Bronchial epithelial cell (primary cell): ENCODE data around the gene SORCS2. TPM values are rescaled to one million over a fixed set of nuclear protein-coding genes. Genes with fewer than 3 reads are reported as not detected.

Experiments used
- DNase-seq: peaks from one replicate; pipeline ENCODE4 v3.0.0-alpha.2; 2010; ENCODE audit warnings: low read depth
- FAIRE-seq: peaks from 2 replicates; lab custom pipeline; 2011; peaks lifted over from hg19 to GRCh38; lab: Jason Lieb, UNC
- H3K27me3 ChIP-seq: 2 replicates; pipeline ENCODE4 v1.5.1; 2011; ENCODE audit warnings: low read length; ENCODE audit not compliant: control insufficient read depth, insufficient read depth
- H3K36me3 ChIP-seq: 2 replicates; pipeline ENCODE4 v1.5.1; 2011; ENCODE audit warnings: low read length; ENCODE audit not compliant: control insufficient read depth, insufficient read depth
- H3K4me3 ChIP-seq: 2 replicates; pipeline ENCODE4 v1.5.1; 2011; ENCODE audit warnings: mild to moderate bottlenecking, low read depth, low read length, control low read depth
- total RNA-seq: library from RNA; depleted of rRNA; stranded (reverse); fragments of >200 nt; gene quantifications from 2 replicates; pipeline ENCODE4 v1.2.1, GENCODE V29; 2014
- TF ChIP-seq, protein P1 (sequence below): IDR thresholded peaks from 2 replicates; pipeline ENCODE4 v1.5.1; 2011; ENCODE audit warnings: mild to moderate bottlenecking, moderate library complexity, low read length, control low read depth, inconsistent platforms; ENCODE audit not compliant: insufficient read depth, severe bottlenecking

The SORCS2 gene
- total RNA-seq, 1 donor from 2014 or later = under 0.01 TPM

DNA sequence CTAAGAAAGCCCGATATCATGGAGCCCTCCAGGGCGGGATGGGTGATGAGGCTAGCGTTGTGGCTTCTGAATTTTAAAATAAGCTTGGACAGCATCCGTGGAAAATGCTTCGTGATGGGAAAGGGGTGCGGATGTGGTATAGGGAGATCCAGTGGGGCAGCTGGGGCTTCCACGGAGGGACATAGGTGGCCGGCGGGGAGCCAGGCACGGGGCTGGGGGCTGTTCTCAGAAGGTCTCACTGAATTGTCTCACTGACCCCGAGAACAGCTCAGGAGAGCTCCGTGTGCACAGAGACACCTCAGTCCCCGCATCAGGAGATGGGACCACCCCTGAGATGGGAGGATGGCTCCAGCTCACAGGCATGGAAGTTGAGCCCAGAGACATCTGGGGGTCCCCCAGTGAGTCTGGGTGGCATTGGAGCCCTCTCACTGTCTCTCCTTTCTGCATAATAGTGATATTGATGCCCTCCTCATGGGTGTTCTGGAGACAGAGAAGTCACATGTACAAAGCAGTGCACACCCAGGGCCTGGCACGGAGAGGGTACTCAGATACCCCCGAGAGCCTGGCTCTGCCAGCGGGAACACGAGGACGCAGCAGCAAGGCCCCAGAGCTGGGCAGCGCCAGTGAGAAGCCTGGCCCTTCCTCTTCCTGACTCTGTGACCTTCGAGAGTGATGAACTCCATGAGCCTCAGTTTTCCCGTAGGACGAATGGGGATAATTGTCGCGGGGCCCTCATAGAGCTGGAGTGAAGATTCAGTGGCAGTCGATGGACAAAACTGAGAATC, 313.0 kb downstream of the SORCS2 start:
- TF ChIP-seq, protein P1, sequence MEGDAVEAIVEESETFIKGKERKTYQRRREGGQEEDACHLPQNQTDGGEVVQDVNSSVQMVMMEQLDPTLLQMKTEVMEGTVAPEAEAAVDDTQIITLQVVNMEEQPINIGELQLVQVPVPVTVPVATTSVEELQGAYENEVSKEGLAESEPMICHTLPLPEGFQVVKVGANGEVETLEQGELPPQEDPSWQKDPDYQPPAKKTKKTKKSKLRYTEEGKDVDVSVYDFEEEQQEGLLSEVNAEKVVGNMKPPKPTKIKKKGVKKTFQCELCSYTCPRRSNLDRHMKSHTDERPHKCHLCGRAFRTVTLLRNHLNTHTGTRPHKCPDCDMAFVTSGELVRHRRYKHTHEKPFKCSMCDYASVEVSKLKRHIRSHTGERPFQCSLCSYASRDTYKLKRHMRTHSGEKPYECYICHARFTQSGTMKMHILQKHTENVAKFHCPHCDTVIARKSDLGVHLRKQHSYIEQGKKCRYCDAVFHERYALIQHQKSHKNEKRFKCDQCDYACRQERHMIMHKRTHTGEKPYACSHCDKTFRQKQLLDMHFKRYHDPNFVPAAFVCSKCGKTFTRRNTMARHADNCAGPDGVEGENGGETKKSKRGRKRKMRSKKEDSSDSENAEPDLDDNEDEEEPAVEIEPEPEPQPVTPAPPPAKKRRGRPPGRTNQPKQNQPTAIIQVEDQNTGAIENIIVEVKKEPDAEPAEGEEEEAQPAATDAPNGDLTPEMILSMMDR = no peak
- no peaks in the 10 kb centered on the region for H3K36me3 ChIP-seq
- no peaks in the 10 kb centered on the region for H3K27me3 ChIP-seq
- DNase-seq (no peak), FAIRE-seq (no peak)
- H3K4me3 ChIP-seq = no peak overlapping the region

DNA sequence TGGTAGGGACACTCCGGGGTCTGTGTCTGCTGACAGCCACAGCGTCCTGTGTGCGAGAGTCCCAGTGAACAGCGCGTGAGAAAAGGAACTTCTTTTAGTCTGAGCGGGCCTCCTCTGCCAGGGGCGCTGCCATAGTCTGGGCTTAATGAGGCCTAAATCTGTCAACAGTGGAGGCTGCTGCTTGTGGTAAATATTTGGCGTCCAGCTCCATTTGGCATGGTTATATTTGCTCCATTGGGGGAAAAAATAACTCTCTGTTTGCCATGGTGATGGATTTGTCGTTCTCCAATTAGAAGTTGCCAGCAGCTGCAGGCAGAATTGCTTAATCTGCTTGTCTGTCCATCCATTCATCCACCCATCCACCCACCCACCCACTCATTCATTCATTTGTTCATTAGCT, 313.8 kb downstream of the SORCS2 start:
- H3K4me3 ChIP-seq = no peak overlapping the region
- FAIRE-seq = no peak
- H3K36me3 ChIP-seq = no peaks in the 10 kb centered on the region
- no peak for DNase-seq
- no peaks in the 10 kb centered on the region for H3K27me3 ChIP-seq
- TF ChIP-seq, protein P1 = no peak

DNA sequence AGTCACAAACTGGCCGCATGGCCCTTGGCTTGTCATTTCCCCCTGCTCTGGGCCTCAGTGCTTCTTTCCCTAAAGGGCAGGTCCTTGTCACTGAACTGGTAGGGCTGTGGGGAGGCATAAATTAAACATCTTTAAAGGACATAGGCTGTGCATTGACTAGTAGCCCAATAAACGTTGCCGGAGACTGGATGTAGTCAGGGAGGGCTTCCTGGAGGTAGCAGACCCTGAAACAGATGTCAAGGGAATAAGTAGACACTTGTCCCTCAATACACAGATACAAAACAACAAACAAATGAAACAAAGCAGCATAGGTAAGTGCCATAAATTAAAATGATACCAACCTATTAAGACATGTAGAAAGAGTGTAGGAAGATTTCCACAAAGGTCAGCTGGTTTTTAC, 314.2 kb downstream of the SORCS2 start:
- Histone ChIP-seq H3K4me3 (no peak overlapping the region), H3K27me3 (no peaks in the 10 kb centered on the region), H3K36me3 (no peaks in the 10 kb centered on the region)
- DNase-seq (no peak), FAIRE-seq (no peak)
- TF ChIP-seq, protein P1 = no peak

DNA sequence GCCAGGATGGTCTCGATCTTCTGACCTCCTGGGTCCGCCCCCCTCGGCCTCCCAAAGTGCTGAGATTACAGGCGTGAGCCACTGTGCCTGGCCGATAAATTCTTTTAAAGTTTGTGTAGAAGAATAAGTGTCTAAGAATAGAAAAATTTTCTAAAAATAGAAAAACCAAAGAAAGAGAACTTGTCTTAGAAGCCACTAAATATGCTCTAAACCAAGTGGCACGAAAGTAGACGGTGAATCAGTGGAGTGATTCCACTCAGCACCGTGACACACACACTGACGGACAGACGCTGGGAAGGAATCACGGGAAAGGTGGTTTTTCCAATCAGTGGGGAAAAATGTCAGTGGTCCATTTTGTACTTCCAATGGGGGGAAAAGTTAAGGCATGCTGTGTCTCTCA, 315.0 kb downstream of the SORCS2 start:
- TF ChIP-seq, protein P1 = no peak
- FAIRE-seq = no peak

DNA sequence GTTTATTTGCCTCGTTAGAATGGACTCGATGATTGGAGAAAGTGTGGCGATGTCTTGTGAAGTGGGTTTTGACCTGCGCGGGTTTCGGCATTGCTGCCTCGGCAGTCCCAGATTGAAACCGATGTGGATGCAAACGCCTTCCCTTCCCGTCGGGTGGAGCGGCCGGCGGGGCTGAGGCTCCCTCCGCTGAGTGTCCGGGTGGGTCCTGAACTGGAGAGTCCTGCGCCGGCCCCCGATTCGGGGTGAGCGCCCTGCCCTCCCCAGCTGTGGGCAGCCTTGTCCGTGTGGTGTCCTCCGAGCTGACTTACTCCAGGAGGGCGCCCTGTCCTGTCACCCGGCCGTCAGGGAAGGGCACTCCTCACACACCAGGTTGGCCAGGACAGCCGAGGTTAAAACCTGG, 317.7 kb downstream of the SORCS2 start:
- DNase-seq = no peak
- Histone ChIP-seq H3K36me3 (no peaks in the 10 kb centered on the region), H3K27me3 (no peaks in the 10 kb centered on the region), H3K4me3 (no peak overlapping the region)
- FAIRE-seq = no peak
- TF ChIP-seq, protein P1 = no peak

More for the DNA sequence above, 315.0 kb downstream of the SORCS2 start:
- H3K27me3 ChIP-seq = no peaks in the 10 kb centered on the region
- DNase-seq = no peak
- H3K4me3 ChIP-seq = no peak overlapping the region
- H3K36me3 ChIP-seq = no peaks in the 10 kb centered on the region
